H1 (cell line): ENCODE results near the gene CEACAM1. TPM values are rescaled to one million over a fixed set of nuclear protein-coding genes. Genes with fewer than 3 reads are reported as not detected.

Experiments used
- CTCF ChIA-PET: fragments of 300-600 bp; sonication (Branson Sonifier 250); formaldehyde crosslinking; loops from one replicate; lab custom pipeline; 2021; ENCODE audit not compliant: partially characterized antibody; lab: Charles Lee
- POLR2A ChIA-PET: fragments of 300-600 bp; sonication (Branson Sonifier 250); formaldehyde crosslinking; loops from one replicate; lab custom pipeline; 2021; ENCODE audit warnings: inconsistent platforms; ENCODE audit not compliant: partially characterized antibody; lab: Charles Lee
- DNase-seq, 2 experiments: peaks; one replicate each; pipeline versions ENCODE4 v3.0.0 to v3.0.0-alpha.2; 2010 to 2022; ENCODE audit warnings: low spot score in 2 of 2, low read depth in 1 of 2, mixed read lengths in 1 of 2
- FAIRE-seq: peaks from 2 replicates; lab custom pipeline; 2011; peaks lifted over from hg19 to GRCh38; lab: Jason Lieb, UNC
- H2AFZ ChIP-seq: 2 replicates; pipeline ENCODE4 v1.8.1; 2012; ENCODE audit warnings: low read length, inconsistent platforms
- H2AK5ac ChIP-seq: 2 replicates; pipeline ENCODE4 v1.6.1; 2013; ENCODE audit warnings: low read depth, low read length
- H2BK120ac ChIP-seq: replicated peaks from 2 replicates; pipeline ENCODE3; 2013; ENCODE audit warnings: low read depth, low read length, inconsistent platforms
- H2BK12ac ChIP-seq: 2 replicates; pipeline ENCODE4 v1.6.1; 2013; ENCODE audit warnings: low read depth, low read length
- H2BK15ac ChIP-seq: 2 replicates; pipeline ENCODE4 v1.6.1; 2013; ENCODE audit warnings: low read length
- H2BK20ac ChIP-seq: 2 replicates; pipeline ENCODE4 v1.6.1; 2013; ENCODE audit warnings: low read length
- H2BK5ac ChIP-seq: 2 replicates; pipeline ENCODE4 v1.6.1; 2013; ENCODE audit warnings: low read depth, low read length
- H3K14ac ChIP-seq: 2 replicates; pipeline ENCODE4 v1.6.1; 2013; ENCODE audit warnings: inconsistent platforms; ENCODE audit not compliant: insufficient read length
- H3K18ac ChIP-seq: 2 replicates; pipeline ENCODE4 v1.6.1; 2013; ENCODE audit warnings: low read length; ENCODE audit errors: extremely low read depth
- H3K23ac ChIP-seq: 2 replicates; pipeline ENCODE4 v1.6.1; 2013; ENCODE audit warnings: inconsistent platforms; ENCODE audit not compliant: insufficient read length
- H3K23me2 ChIP-seq: 2 replicates; pipeline ENCODE4 v1.6.1; 2013; ENCODE audit warnings: low read depth, low read length
- H3K27ac ChIP-seq: 2 replicates; pipeline ENCODE4 v1.6.1; 2011; ENCODE audit warnings: low read depth, low read length, inconsistent platforms
- H3K27me3 ChIP-seq, 4 experiments: replicated peaks in 1 of 4; 1 replicate in 1 of 4; 2 replicates in 3 of 4; pipeline versions ENCODE4 v1.6.1 to v1.8.1; 2011 to 2013; ENCODE audit warnings: low read length in 3 of 4, mild to moderate bottlenecking in 3 of 4, inconsistent platforms in 2 of 4, mixed read lengths in 2 of 4, moderate library complexity in 1 of 4; ENCODE audit not compliant: control insufficient read depth in 3 of 4, insufficient read depth in 3 of 4; ENCODE audit errors: extremely low read depth in 1 of 4
- H3K36me3 ChIP-seq, 4 experiments: 2 replicates each; pipeline versions ENCODE4 v1.6.1 to v1.8.1; 2011 to 2013; ENCODE audit warnings: mild to moderate bottlenecking in 4 of 4, low read length in 3 of 4, moderate library complexity in 2 of 4, control low read depth in 1 of 4, inconsistent platforms in 1 of 4; ENCODE audit not compliant: insufficient read depth in 4 of 4, control insufficient read depth in 2 of 4
- H3K4ac ChIP-seq: replicated peaks from 2 replicates; pipeline ENCODE3; 2013; ENCODE audit warnings: low read length, low read depth, mixed read lengths, inconsistent platforms; ENCODE audit not compliant: insufficient read length
- H3K4me1 ChIP-seq, 4 experiments: replicated peaks in 1 of 4; 1 replicate in 1 of 4; 2 replicates in 3 of 4; pipeline versions ENCODE4 v1.6.1 to v1.8.1; 2011 to 2013; ENCODE audit warnings: low read length in 3 of 4, inconsistent platforms in 2 of 4, mixed read lengths in 1 of 4; ENCODE audit not compliant: insufficient read depth in 4 of 4, control insufficient read depth in 3 of 4
- H3K4me2 ChIP-seq, 2 experiments: 2 replicates each; pipeline versions ENCODE4 v1.6.1 to v1.8.1; 2011 to 2013; ENCODE audit warnings: low read depth in 2 of 2, low read length in 2 of 2, control low read depth in 1 of 2, inconsistent platforms in 1 of 2, mild to moderate bottlenecking in 1 of 2; ENCODE audit not compliant: insufficient read depth in 1 of 2
- H3K4me3 ChIP-seq, 4 experiments: fragments of 200-600, 300-600 bp in 1 of 4; sonication (generic), shearing (Covaris generic), sonication (Bioruptor Twin) in 1 of 4; 2 replicates each; pipeline versions ENCODE4 v1.5.1 to v1.8.1; 2011 to 2016; ENCODE audit warnings: low read length in 4 of 4, low read depth in 3 of 4, control low read depth in 2 of 4, inconsistent platforms in 2 of 4, mild to moderate bottlenecking in 2 of 4, mixed read lengths in 1 of 4, moderate library complexity in 1 of 4; ENCODE audit not compliant: insufficient read depth in 2 of 4; ENCODE audit errors: extremely low read depth in 1 of 4
- H3K56ac ChIP-seq: replicated peaks from 2 replicates; pipeline ENCODE3; 2013; ENCODE audit warnings: low read depth, mild to moderate bottlenecking, mixed read lengths, low read length, inconsistent platforms; ENCODE audit not compliant: insufficient read length
- H3K79me1 ChIP-seq: 2 replicates; pipeline ENCODE4 v1.6.1; 2013; ENCODE audit warnings: low read depth, low read length, control low read depth
- H3K79me2 ChIP-seq, 2 experiments: 2 replicates each; pipeline versions ENCODE4 v1.6.1 to v1.8.1; 2012 to 2013; ENCODE audit warnings: low read length in 2 of 2, mild to moderate bottlenecking in 2 of 2, inconsistent platforms in 1 of 2; ENCODE audit not compliant: insufficient read depth in 2 of 2, control insufficient read depth in 1 of 2
- H3K9ac ChIP-seq, 4 experiments: replicated peaks in 1 of 4; 1 replicate in 1 of 4; 2 replicates in 3 of 4; pipeline versions ENCODE4 v1.6.1 to v1.8.1; 2011 to 2013; ENCODE audit warnings: low read depth in 3 of 4, low read length in 3 of 4, control low read depth in 2 of 4, mild to moderate bottlenecking in 2 of 4, moderate library complexity in 2 of 4, inconsistent platforms in 1 of 4; ENCODE audit errors: extremely low read depth in 1 of 4
- H3K9me3 ChIP-seq, 2 experiments: 2 replicates each; pipeline versions ENCODE4 v1.6.1 to v1.8.1; 2012 to 2013; ENCODE audit warnings: mild to moderate bottlenecking in 2 of 2, moderate library complexity in 2 of 2, control low read depth in 1 of 2, inconsistent platforms in 1 of 2, low read depth in 1 of 2, low read length in 1 of 2, mixed read lengths in 1 of 2; ENCODE audit not compliant: insufficient read depth in 2 of 2
- H4K20me1 ChIP-seq, 2 experiments: replicated peaks in 1 of 2; 2 replicates each; pipeline versions ENCODE3 to v1.8.1; 2011 to 2013; ENCODE audit warnings: inconsistent platforms in 2 of 2, low read length in 2 of 2, mild to moderate bottlenecking in 1 of 2; ENCODE audit not compliant: insufficient read depth in 2 of 2, control insufficient read depth in 1 of 2
- H4K5ac ChIP-seq: 2 replicates; pipeline ENCODE4 v1.6.1; 2013; ENCODE audit warnings: low read length, low read depth, mixed read lengths, inconsistent platforms; ENCODE audit not compliant: insufficient read length
- H4K8ac ChIP-seq: 2 replicates; pipeline ENCODE4 v1.8.0; 2013; ENCODE audit warnings: mild to moderate bottlenecking, moderate library complexity, low read length, inconsistent platforms; ENCODE audit not compliant: insufficient read depth; ENCODE audit errors: extremely low read depth
- H4K91ac ChIP-seq: replicated peaks from 2 replicates; pipeline ENCODE3; 2013; ENCODE audit warnings: low read length, mixed read lengths, inconsistent platforms; ENCODE audit not compliant: insufficient read length
- BRCA1 ChIP-seq: IDR thresholded peaks from 2 replicates; pipeline ENCODE4 v1.6.1; 2012; ENCODE audit warnings: low read depth, low read length, improper control_type of control experiment
- CBX5 ChIP-seq: fragments of 300-800, 300-1000 bp; sonication (generic); IDR thresholded peaks from 2 replicates; pipeline ENCODE4 v1.7.1; 2016; ENCODE audit warnings: antibody characterized with exemption, low read length, low read depth
- CREB1 ChIP-seq: IDR thresholded peaks from 2 replicates; pipeline ENCODE4 v1.6.1; 2012; ENCODE audit warnings: inconsistent platforms
- JUN ChIP-seq: IDR thresholded peaks from 2 replicates; pipeline ENCODE4 v1.6.1; 2011; ENCODE audit warnings: low read depth, mild to moderate bottlenecking, improper control_type of control experiment, low read length
- JUND ChIP-seq: IDR thresholded peaks from 2 replicates; pipeline ENCODE4 v1.6.1; 2011; ENCODE audit warnings: mild to moderate bottlenecking, improper control_type of control experiment, low read length
- NANOG ChIP-seq: IDR thresholded peaks from 2 replicates; pipeline ENCODE4 v1.6.1; 2011; ENCODE audit warnings: low read length, low read depth, mild to moderate bottlenecking, inconsistent platforms; ENCODE audit not compliant: insufficient read depth, poor library complexity, severe bottlenecking
- NRF1 ChIP-seq: IDR thresholded peaks from 2 replicates; pipeline ENCODE4 v1.6.1; 2011; ENCODE audit warnings: mild to moderate bottlenecking, low read depth, low read length, improper control_type of control experiment
- POLR2A ChIP-seq, 2 experiments: IDR thresholded peaks; 1 replicate in 1 of 2; 2 replicates in 1 of 2; pipeline ENCODE4 v1.6.1; 2011; ENCODE audit warnings: low read depth in 2 of 2, low read length in 2 of 2, mild to moderate bottlenecking in 2 of 2; ENCODE audit errors: control extremely low read depth in 1 of 2
- POU5F1 ChIP-seq: IDR thresholded peaks from 2 replicates; pipeline ENCODE4 v1.6.1; 2011; ENCODE audit warnings: low read depth, mild to moderate bottlenecking, low read length, moderate library complexity
- RBBP5 ChIP-seq: IDR thresholded peaks from 2 replicates; pipeline ENCODE4 v1.7.1; 2012; ENCODE audit warnings: low read depth, mild to moderate bottlenecking, inconsistent platforms, low read length, moderate library complexity, borderline replicate concordance
- SP1 ChIP-seq: IDR thresholded peaks from 2 replicates; pipeline ENCODE4 v1.6.1; 2011; ENCODE audit warnings: low read depth, low read length
- SP4 ChIP-seq: IDR thresholded peaks from 2 replicates; pipeline ENCODE4 v1.6.1; 2012; ENCODE audit warnings: low read length, inconsistent platforms
- SRF ChIP-seq: IDR thresholded peaks from 2 replicates; pipeline ENCODE4 v1.6.1; 2011; ENCODE audit warnings: mild to moderate bottlenecking, low read depth, low read length, moderate library complexity
- TAF1 ChIP-seq: IDR thresholded peaks from 2 replicates; pipeline ENCODE4 v1.6.1; 2011; ENCODE audit warnings: mild to moderate bottlenecking, low read depth, low read length
- WGBS, 2 experiments: shearing (Covaris generic) in 1 of 2; methylation state at CpG; one replicate each; pipeline versions ENCODE4 v1.1.6 to v1.1.7; 2013 to 2015; ENCODE audit warnings: low lambda C conversion rate in 2 of 2, mixed read lengths in 2 of 2, inconsistent platforms in 1 of 2, low coverage in 1 of 2, missing lambda C conversion rate in 1 of 2; ENCODE audit not compliant: insufficient replicate concordance in 2 of 2, insufficient coverage in 1 of 2, insufficient read length in 1 of 2; ENCODE audit errors: extremely low coverage in 1 of 2, missing lambda C conversion rate in 1 of 2; 5-methylcytosine and 5-hydroxymethylcytosine counted together
- polyA plus RNA-seq, 7 experiments: library from polyadenylated mRNA; depleted of rRNA in 3 of 7; stranded (reverse) in 5 of 7; unstranded in 2 of 7; fragments of >200 nt in 5 of 7; fragments of 200-250 nt in 2 of 7; gene quantifications; 1 replicate in 5 of 7; 2 replicates in 1 of 7; 4 replicates in 1 of 7; pipeline versions ENCODE4 v1.2.1 to v1.2.3, GENCODE V29; 2011 to 2013; ENCODE audit warnings: missing spikeins in 2 of 7, mixed read lengths in 2 of 7
- total RNA-seq: library from RNA; stranded (reverse); fragmentation: NEBNext Ultra II Directional; extraction: Animal tissue kit (Norgen Biotek cat#: 25700); gene quantifications from 2 replicates; pipeline ENCODE4 v1.2.1, GENCODE V29; 2021
- TF ChIP-seq, protein P1 (sequence below): IDR thresholded peaks from 2 replicates; pipeline ENCODE4 v1.6.1; 2012; ENCODE audit warnings: inconsistent platforms

CEACAM1 gene
- total and polyA plus RNA-seq, 2 of the 8 experiments (the other 6 are each of a cell fraction or from before 2014, with no cell fraction given), result 1.8 to 3.6 TPM

- POLR2A ChIA-PET, result no interaction called here
- H3K4ac ChIP-seq, result no peak overlapping the region
- no peaks in the 10 kb centered on the region for H3K79me1 ChIP-seq
- no peak overlapping the region for H3K14ac ChIP-seq
- peak overlapping the region; percentile 83; the same call in 1 of the 2 replicates for H2BK20ac ChIP-seq
- WGBS, 2 experiments, result 94% methylated on average over 3 of the region's 3 CpGs; no CpG with 5 or more reads in 1 of the 2 experiments
- H3K9me3 ChIP-seq, result no peaks in the 10 kb centered on the region
- peak overlapping the region; percentile 7 for H4K91ac ChIP-seq
- H4K8ac ChIP-seq, result no peak overlapping the region; the same call in 1 of the 2 replicates
- no peaks in the 10 kb centered on the region for H4K20me1 ChIP-seq
- H3K18ac ChIP-seq, result no peak overlapping the region; the same call in 1 of the 2 replicates
- FAIRE-seq, result no peak
- H2BK15ac ChIP-seq, result no peak overlapping the region
- no peak overlapping the region for H3K23ac ChIP-seq
- H3K27me3 ChIP-seq, result no peaks in the 10 kb centered on the region
- no peak overlapping the region for H4K5ac ChIP-seq
- no peak overlapping the region for H3K56ac ChIP-seq
- no peak overlapping the region for H3K4me2 ChIP-seq
- CTCF ChIA-PET, result interaction anchor here (1.0 to 3.3 kb wide), 5 partner anchors 18 to 74 kb away, joined by 3 to 24 read pairs (median 8); partner anchors contain the start of gene CEACAM1
- H2AFZ ChIP-seq, result no peak overlapping the region
- no peak overlapping the region for H3K27ac ChIP-seq
- no peaks in the 10 kb centered on the region for H3K23me2 ChIP-seq
- H3K4me1 ChIP-seq, result peaks cover 11 to 20% (median 15%) of the 10 kb centered on the region in 4 experiments
- H3K4me3 ChIP-seq, result no peak overlapping the region
- no peaks in the 10 kb centered on the region for H3K79me2 ChIP-seq
- no peak for DNase-seq
- H3K9ac ChIP-seq, result no peak overlapping the region
- H2BK12ac ChIP-seq, result peak overlapping the region; percentile 93
- no peak overlapping the region for H2BK120ac ChIP-seq
- H2AK5ac ChIP-seq, result no peak overlapping the region
- H3K36me3 ChIP-seq, result no peaks in the 10 kb centered on the region
- H2BK5ac ChIP-seq, result peak overlapping the region; percentile 73; the same call in 1 of the 2 replicates
- TF ChIP-seq, protein P1, sequence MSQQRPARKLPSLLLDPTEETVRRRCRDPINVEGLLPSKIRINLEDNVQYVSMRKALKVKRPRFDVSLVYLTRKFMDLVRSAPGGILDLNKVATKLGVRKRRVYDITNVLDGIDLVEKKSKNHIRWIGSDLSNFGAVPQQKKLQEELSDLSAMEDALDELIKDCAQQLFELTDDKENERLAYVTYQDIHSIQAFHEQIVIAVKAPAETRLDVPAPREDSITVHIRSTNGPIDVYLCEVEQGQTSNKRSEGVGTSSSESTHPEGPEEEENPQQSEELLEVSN, result no peak
- TF ChIP-seq POU5F1, result no peak
- TF ChIP-seq JUN, result no peak
- TF ChIP-seq CREB1, result no peak
- TF ChIP-seq NANOG, result no peak
- TF ChIP-seq RBBP5, result no peak
- TF ChIP-seq SP4, result no peak
- TF ChIP-seq POLR2A (IDR thresholded peaks at IDR 0.05; ENCODE audit: control extremely low read depth in 1 of 2, low read depth in 2 of 2, low read length in 2 of 2), result no peak
- no peak for TF ChIP-seq CBX5
- no peak for TF ChIP-seq NRF1
- no peak for TF ChIP-seq SP1
- TF ChIP-seq BRCA1, result no peak
- TF ChIP-seq TAF1, result no peak
- no peak for TF ChIP-seq JUND
- no peak for TF ChIP-seq SRF
Measured at GRCh38 chr19:42468273-42468796, 59.9 kb downstream of the CEACAM1 start.
